Cardiac septum (tissue), 1 donor: ENCODE data around the gene SULT1B1. TPM values are rescaled to one million over a fixed set of nuclear protein-coding genes. Genes with fewer than 3 reads are reported as not detected.

ENCODE experiments used
- DNase-seq: peaks from one replicate; pipeline ENCODE4 v3.0.0-alpha.2; 2020; ENCODE audit warnings: low spot score
- intact Hi-C: fragments of 100-400 bp; cut with DNase I; formaldehyde crosslinking; loops from one replicate; pipeline ENCODE4 v1.14.0; 2022
- total RNA-seq: library from RNA; stranded (reverse); fragmentation: NEBNext Ultra II Directional; extraction: Animal tissue kit (Norgen Biotek cat#: 25700); gene quantifications from one replicate; pipeline ENCODE4 v1.2.1, GENCODE V29; 2021
- donor health status: DM: no; HTN: no; CAD: no.

SULT1B1 gene
- total RNA-seq, 1 donor from 2014 or later, result 0.59 TPM

- intact Hi-C loops, result no loop called here
- no peak for DNase-seq
These were observed 5.4 kb downstream of the SULT1B1 start for GRCh38 chr4:69754926-69755580.

- intact Hi-C loops, result no loop called here
- no peak for DNase-seq
These were observed 6.7 kb downstream of the SULT1B1 start for GRCh38 chr4:69753686-69754085.

- intact Hi-C loops, result no loop called here
These were observed 10.1 kb downstream of the SULT1B1 start for GRCh38 chr4:69750346-69750745.

GRCh38 chr4:69749771-69750170, 10.6 kb downstream of the SULT1B1 start:
- no peak for DNase-seq
- intact Hi-C loops, result no loop called here

More at GRCh38 chr4:69750346-69750745, 10.1 kb downstream of the SULT1B1 start:
- DNase-seq, result no peak

- no peak for DNase-seq
- intact Hi-C loops, result no loop called here
These were observed 12.2 kb downstream of the SULT1B1 start for GRCh38 chr4:69748173-69748572.

GRCh38 chr4:69744157-69744478, 16.3 kb downstream of the SULT1B1 start:
- no peak for DNase-seq
- intact Hi-C loops, result no loop called here

- no peak for DNase-seq
- intact Hi-C loops, result no loop called here
These were observed 16.8 kb downstream of the SULT1B1 start for GRCh38 chr4:69743476-69744156.

- intact Hi-C loops, result no loop called here
- DNase-seq, result no peak
These were observed 17.8 kb downstream of the SULT1B1 start for GRCh38 chr4:69742596-69742995.

GRCh38 chr4:69738872-69739271, 21.5 kb downstream of the SULT1B1 start:
- no peak for DNase-seq
- intact Hi-C loops, result no loop called here

GRCh38 chr4:69735119-69735518, 25.3 kb downstream of the SULT1B1 start:
- intact Hi-C loops, result no loop called here
- no peak for DNase-seq

GRCh38 chr4:69731847-69732246, 28.6 kb downstream of the SULT1B1 start:
- intact Hi-C loops, result no loop called here
- no peak for DNase-seq

- DNase-seq, result no peak
- intact Hi-C loops, result no loop called here
These were observed 29.2 kb downstream of the SULT1B1 start for GRCh38 chr4:69731241-69731640.

- intact Hi-C loops, result no loop called here
These were observed 30.4 kb downstream of the SULT1B1 start for GRCh38 chr4:69730002-69730401.

GRCh38 chr4:69727926-69728325, 32.5 kb downstream of the SULT1B1 start:
- intact Hi-C loops, result no loop called here

More at GRCh38 chr4:69730002-69730401, 30.4 kb downstream of the SULT1B1 start:
- DNase-seq, result no peak

GRCh38 chr4:69727426-69727825, 33.0 kb downstream of the SULT1B1 start:
- intact Hi-C loops, result no loop called here
- no peak for DNase-seq

More at GRCh38 chr4:69727926-69728325, 32.5 kb downstream of the SULT1B1 start:
- DNase-seq, result no peak

- no peak for DNase-seq
- intact Hi-C loops, result no loop called here
These were observed 33.4 kb downstream of the SULT1B1 start for GRCh38 chr4:69726971-69727370.

- no peak for DNase-seq
- intact Hi-C loops, result no loop called here
These were observed 41.8 kb downstream of the SULT1B1 start for GRCh38 chr4:69718396-69719271.

GRCh38 chr4:69717778-69718177, 42.6 kb downstream of the SULT1B1 start:
- intact Hi-C loops, result no loop called here
- DNase-seq, result no peak

- no peak for DNase-seq
- intact Hi-C loops, result no loop called here
These were observed 43.8 kb downstream of the SULT1B1 start for GRCh38 chr4:69716654-69717053.

- intact Hi-C loops, result no loop called here
These were observed 46.3 kb downstream of the SULT1B1 start for GRCh38 chr4:69714086-69714485.

More at GRCh38 chr4:69714086-69714485, 46.3 kb downstream of the SULT1B1 start:
- DNase-seq, result no peak
